HepG2 (cell line): ENCODE measurements around the gene MDFI. TPM values are rescaled to one million over a fixed set of nuclear protein-coding genes. Genes with fewer than 3 reads are reported as not detected.

Experiments used
- AGO2 ChIP-seq: fragments of 200-400 bp; formaldehyde crosslinking; optimal IDR thresholded peaks from 2 replicates; pipeline ENCODE3; 2017; ENCODE audit warnings: mild to moderate bottlenecking, low read depth, low read length, moderate library complexity
- ERF ChIP-seq: IDR thresholded peaks from 2 replicates; pipeline ENCODE4 v1.6.1; 2018; ENCODE audit warnings: missing biosample characterization, missing genetic modification reagents
- FLYWCH1 ChIP-seq: sonication (generic); formaldehyde crosslinking; IDR thresholded peaks from 2 replicates; pipeline ENCODE4 v1.8.1; 2023; ENCODE audit warnings: mild to moderate bottlenecking, missing genetic modification reagents
- FOXC1 ChIP-seq: sonication (generic); formaldehyde crosslinking; IDR thresholded peaks from 2 replicates; pipeline ENCODE4 v1.8.0; 2022; ENCODE audit warnings: mild to moderate bottlenecking, missing genetic modification reagents, borderline replicate concordance
- KDM3A ChIP-seq: IDR thresholded peaks from 2 replicates; pipeline ENCODE4 v1.6.1; 2018; ENCODE audit warnings: low read depth, missing compliant biosample characterization
- RFX1 ChIP-seq: fragments of 450-650 bp; IDR thresholded peaks from 2 replicates; pipeline ENCODE4 v1.6.1; 2017
- SETDB1 ChIP-seq: sonication (generic); formaldehyde crosslinking; IDR thresholded peaks from 2 replicates; pipeline ENCODE4 v1.5.1; 2020; ENCODE audit warnings: missing genetic modification reagents, mild to moderate bottlenecking, borderline replicate concordance
- SNRNP70 ChIP-seq: fragments of 200-400 bp; formaldehyde crosslinking; IDR thresholded peaks from 2 replicates; pipeline ENCODE4 v1.6.1; 2017; ENCODE audit warnings: mild to moderate bottlenecking, low read depth, low read length, moderate library complexity
- SOX5 ChIP-seq: IDR thresholded peaks from 2 replicates; pipeline ENCODE4 v1.6.1; 2016; ENCODE audit warnings: borderline replicate concordance
- ZBTB40 ChIP-seq, 2 experiments: fragments of 450-650 bp in 1 of 2; sonication (generic) in 1 of 2; formaldehyde crosslinking in 1 of 2; IDR thresholded peaks; 2 replicates each; pipeline versions ENCODE4 v1.6.1 to v1.8.0; 2016 to 2022; ENCODE audit warnings: antibody characterized with exemption in 1 of 2, mild to moderate bottlenecking in 1 of 2, missing genetic modification reagents in 1 of 2
- ZEB1 ChIP-seq: IDR thresholded peaks from 2 replicates; pipeline ENCODE4 v1.6.1; 2012; ENCODE audit warnings: mild to moderate bottlenecking, low read depth, inconsistent platforms; ENCODE audit not compliant: insufficient replicate concordance
- ZNF331 ChIP-seq: sonication (generic); formaldehyde crosslinking; IDR thresholded peaks from 2 replicates; pipeline ENCODE4 v1.4.0; 2020; ENCODE audit warnings: missing genetic modification reagents
- ZNF350 ChIP-seq: sonication (generic); formaldehyde crosslinking; IDR thresholded peaks from 2 replicates; pipeline ENCODE4 v1.4.0; 2020; ENCODE audit warnings: mild to moderate bottlenecking, low read depth, missing genetic modification reagents, borderline replicate concordance
- polyA plus RNA-seq, 8 experiments: library from polyadenylated mRNA; depleted of rRNA in 3 of 8; stranded (reverse) in 7 of 8; unstranded in 1 of 8; fragments of >200 nt; fragmentation: Illumina TruSeq in 4 of 8; extraction: Trizol in 4 of 8; gene quantifications; 2 replicates each; pipeline versions ENCODE4 v1.2.1 to v1.2.3, GENCODE V29; 2011 to 2016; ENCODE audit warnings: low read depth in 4 of 8, missing spikeins in 1 of 8, mixed read lengths in 1 of 8; ENCODE audit not compliant: insufficient read depth in 1 of 8
- total RNA-seq, 5 experiments: library from RNA; depleted of rRNA; stranded (reverse); fragments of >200 nt; fragmentation: Illumina TruSeq; extraction: Trizol; gene quantifications; 2 replicates each; pipeline ENCODE4 v1.2.3, GENCODE V29; 2016; ENCODE audit warnings: low read depth in 1 of 5
- TF ChIP-seq, protein P1 (sequence below): sonication (generic); formaldehyde crosslinking; IDR thresholded peaks from 2 replicates; pipeline ENCODE4 v1.4.0; 2020; ENCODE audit warnings: mild to moderate bottlenecking, missing genetic modification reagents
- TF ChIP-seq, protein P2 (sequence below): sonication (generic); formaldehyde crosslinking; IDR thresholded peaks from 2 replicates; pipeline ENCODE4 v1.4.0; 2020; ENCODE audit warnings: low read depth, mild to moderate bottlenecking, missing genetic modification reagents
- TF ChIP-seq, protein P3 (sequence below): sonication (generic); formaldehyde crosslinking; IDR thresholded peaks from 2 replicates; pipeline ENCODE4 v1.8.1; 2023; ENCODE audit warnings: mild to moderate bottlenecking, missing genetic modification reagents

The MDFI gene
- total and polyA plus RNA-seq, 2 of the 13 experiments (the other 11 are each of a cell fraction or from before 2014, with no cell fraction given), result 0.28 TPM; not detected in 1

DNA sequence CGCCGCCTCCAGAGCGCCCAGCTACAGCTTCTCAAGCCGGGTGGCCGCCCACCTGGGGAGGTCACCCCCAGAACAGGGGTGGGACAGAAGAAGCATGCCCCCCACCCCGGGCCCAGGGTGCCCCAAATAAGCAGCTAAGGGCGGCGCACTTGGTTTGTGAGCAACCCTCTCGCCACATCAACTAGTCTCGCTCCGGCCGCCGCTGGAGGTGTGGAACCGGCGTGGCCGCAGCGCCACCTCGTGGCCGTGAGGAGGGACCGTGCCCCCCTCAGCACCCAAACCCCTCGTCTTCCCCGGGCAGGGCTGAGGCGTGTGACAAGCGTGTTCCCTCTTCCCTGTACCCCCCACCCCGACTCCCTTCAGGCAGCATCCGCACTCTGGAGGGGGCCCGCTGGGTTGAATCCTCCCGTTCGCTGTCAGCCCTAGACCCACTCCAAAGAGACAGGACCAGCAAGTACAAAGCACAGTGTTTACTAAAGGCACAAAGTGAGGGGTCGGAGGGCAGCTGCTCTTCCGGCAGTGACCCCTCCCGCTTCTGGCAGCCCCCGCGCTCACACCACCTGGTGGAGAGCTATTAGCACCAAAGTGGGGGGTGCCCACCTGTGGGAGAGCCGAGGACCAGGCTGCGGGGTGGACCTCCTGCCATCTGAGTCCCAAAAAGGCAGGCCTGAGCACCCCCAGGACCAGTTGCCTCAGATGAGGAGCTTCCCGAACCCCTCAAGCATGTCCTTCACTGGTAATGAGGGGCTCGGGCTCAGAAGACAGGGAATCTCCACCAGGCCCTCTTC, 45.4 kb downstream of the MDFI start (continued):
- TF ChIP-seq ZBTB40 (IDR thresholded peaks at IDR 0.05) (no peak), ZBTB40 (CRISPR knock-in tag; IDR thresholded peaks at IDR 0.05) (peak; percentile 66; the same call in 1 of the 2 replicates), ZNF331 (CRISPR knock-in tag) (no peak), KDM3A (peak; percentile 63; the same call in 1 of the 2 replicates), SNRNP70 (no peak), SOX5 (CRISPR knock-in tag) (0 out of 2 replicates have a peak, but pooled peaks have one; percentile 27), AGO2 (peak; percentile 98), FLYWCH1 (CRISPR knock-in tag) (no peak), RFX1 (no peak), ERF (CRISPR knock-in tag) (peak; percentile 49; the same call in 1 of the 2 replicates), ZEB1 (no peak), FOXC1 (CRISPR knock-in tag) (peak; percentile 88), SETDB1 (CRISPR knock-in tag) (no peak), ZNF350 (peak; percentile 65; the same call in 1 of the 2 replicates)
- TF ChIP-seq, protein P1, sequence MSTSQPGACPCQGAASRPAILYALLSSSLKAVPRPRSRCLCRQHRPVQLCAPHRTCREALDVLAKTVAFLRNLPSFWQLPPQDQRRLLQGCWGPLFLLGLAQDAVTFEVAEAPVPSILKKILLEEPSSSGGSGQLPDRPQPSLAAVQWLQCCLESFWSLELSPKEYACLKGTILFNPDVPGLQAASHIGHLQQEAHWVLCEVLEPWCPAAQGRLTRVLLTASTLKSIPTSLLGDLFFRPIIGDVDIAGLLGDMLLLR (CRISPR knock-in tag), result peak; percentile 27; the same call in 1 of the 2 replicates
- TF ChIP-seq, protein P2, sequence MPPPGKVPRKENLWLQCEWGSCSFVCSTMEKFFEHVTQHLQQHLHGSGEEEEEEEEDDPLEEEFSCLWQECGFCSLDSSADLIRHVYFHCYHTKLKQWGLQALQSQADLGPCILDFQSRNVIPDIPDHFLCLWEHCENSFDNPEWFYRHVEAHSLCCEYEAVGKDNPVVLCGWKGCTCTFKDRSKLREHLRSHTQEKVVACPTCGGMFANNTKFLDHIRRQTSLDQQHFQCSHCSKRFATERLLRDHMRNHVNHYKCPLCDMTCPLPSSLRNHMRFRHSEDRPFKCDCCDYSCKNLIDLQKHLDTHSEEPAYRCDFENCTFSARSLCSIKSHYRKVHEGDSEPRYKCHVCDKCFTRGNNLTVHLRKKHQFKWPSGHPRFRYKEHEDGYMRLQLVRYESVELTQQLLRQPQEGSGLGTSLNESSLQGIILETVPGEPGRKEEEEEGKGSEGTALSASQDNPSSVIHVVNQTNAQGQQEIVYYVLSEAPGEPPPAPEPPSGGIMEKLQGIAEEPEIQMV, result no peak
- TF ChIP-seq, protein P3, sequence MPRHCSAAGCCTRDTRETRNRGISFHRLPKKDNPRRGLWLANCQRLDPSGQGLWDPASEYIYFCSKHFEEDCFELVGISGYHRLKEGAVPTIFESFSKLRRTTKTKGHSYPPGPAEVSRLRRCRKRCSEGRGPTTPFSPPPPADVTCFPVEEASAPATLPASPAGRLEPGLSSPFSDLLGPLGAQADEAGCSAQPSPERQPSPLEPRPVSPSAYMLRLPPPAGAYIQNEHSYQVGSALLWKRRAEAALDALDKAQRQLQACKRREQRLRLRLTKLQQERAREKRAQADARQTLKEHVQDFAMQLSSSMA (CRISPR knock-in tag), result peak; percentile 53; the same call in 1 of the 2 replicates
